K562 (cell line): Measurements from ENCODE around the gene HIF1AN. TPM values are rescaled to one million over a fixed set of nuclear protein-coding genes. Genes with fewer than 3 reads are reported as not detected.

Experiments used
- BHLHE40 ChIP-seq: IDR thresholded peaks from 2 replicates; pipeline ENCODE4 v1.6.1; 2011; ENCODE audit warnings: low read length, improper control_type of control experiment
- CHD1 ChIP-seq: fragments of 200-600 bp; sonication (generic); IDR thresholded peaks from one replicate; pipeline ENCODE4 v1.6.1; 2012; ENCODE audit warnings: mild to moderate bottlenecking, moderate library complexity, low read length, inconsistent platforms
- E2F4 ChIP-seq: sonication (generic); formaldehyde crosslinking; IDR thresholded peaks from 2 replicates; pipeline ENCODE4 v1.8.0; 2022; ENCODE audit warnings: mild to moderate bottlenecking, low read depth, missing genetic modification reagents
- MEF2A ChIP-seq: IDR thresholded peaks from 2 replicates; pipeline ENCODE4 v1.6.1; 2011; ENCODE audit warnings: low read depth, mild to moderate bottlenecking, low read length, moderate library complexity; ENCODE audit not compliant: control insufficient read depth
- NCOA6 ChIP-seq: fragments of 450-650 bp; IDR thresholded peaks from 2 replicates; pipeline ENCODE4 v1.6.1; 2017; ENCODE audit warnings: mild to moderate bottlenecking
- PCBP2 ChIP-seq: fragments of 200-400 bp; formaldehyde crosslinking; IDR thresholded peaks from 2 replicates; pipeline ENCODE4 v1.6.1; 2018; ENCODE audit warnings: low read length, low read depth, mild to moderate bottlenecking, moderate library complexity; ENCODE audit not compliant: poor library complexity, severe bottlenecking
- RERE ChIP-seq: sonication (generic); formaldehyde crosslinking; IDR thresholded peaks from 2 replicates; pipeline ENCODE4 v1.8.0; 2023; ENCODE audit warnings: missing genetic modification reagents, mild to moderate bottlenecking, borderline replicate concordance
- SAFB2 ChIP-seq: fragments of 200-400 bp; formaldehyde crosslinking; IDR thresholded peaks from 2 replicates; pipeline ENCODE4 v1.6.1; 2018; ENCODE audit warnings: borderline replicate concordance, low read length, low read depth, moderate library complexity; ENCODE audit not compliant: severe bottlenecking
- SMARCC2 ChIP-seq: fragments of 450-650 bp; IDR thresholded peaks from 2 replicates; pipeline ENCODE4 v1.6.1; 2017; ENCODE audit warnings: antibody characterized with exemption, moderate library complexity, mild to moderate bottlenecking, low read depth
- SRSF1 ChIP-seq: fragments of 200-400 bp; formaldehyde crosslinking; IDR thresholded peaks from 2 replicates; pipeline ENCODE4 v1.6.1; 2017; ENCODE audit warnings: mild to moderate bottlenecking, low read depth, low read length, moderate library complexity
- SRSF9 ChIP-seq: fragments of 200-400 bp; formaldehyde crosslinking; IDR thresholded peaks from 2 replicates; pipeline ENCODE4 v1.6.1; 2017; ENCODE audit warnings: low read depth, low read length, borderline replicate concordance
- TAF1 ChIP-seq: IDR thresholded peaks from 2 replicates; pipeline ENCODE4 v1.6.1; 2011; ENCODE audit warnings: mild to moderate bottlenecking, low read length, moderate library complexity; ENCODE audit not compliant: insufficient read depth, control insufficient read depth, severe bottlenecking; ENCODE audit errors: extremely low read depth
- TRIM25 ChIP-seq: fragments of 450-650 bp; IDR thresholded peaks from 2 replicates; pipeline ENCODE4 v1.7.0; 2016; ENCODE audit warnings: borderline replicate concordance
- ZBTB26 ChIP-seq: fragments of 450-650 bp; formaldehyde crosslinking; IDR thresholded peaks from 2 replicates; pipeline ENCODE4 v1.4.0; 2022; ENCODE audit warnings: missing genetic modification characterization
- ZNF445 ChIP-seq: fragments of 250-450 bp; sonication (Bioruptor Pico); IDR thresholded peaks from 2 replicates; pipeline ENCODE4 v1.4.0; 2020; ENCODE audit warnings: low read depth, mild to moderate bottlenecking, moderate library complexity
- ZNF766 ChIP-seq: fragments of 200-800 bp; sonication (Bioruptor generic); conservative IDR thresholded peaks from 2 replicates; pipeline ENCODE4 v1.6.1; 2016; ENCODE audit warnings: missing genetic modification characterization, missing compliant biosample characterization
- ZNF780A ChIP-seq: fragments of 250-450 bp; sonication (Bioruptor Pico); IDR thresholded peaks from 2 replicates; pipeline ENCODE4 v1.5.0; 2021; ENCODE audit warnings: mild to moderate bottlenecking
- ZSCAN29 ChIP-seq: fragments of 450-650 bp; IDR thresholded peaks from 2 replicates; pipeline ENCODE4 v1.6.1; 2017
- polyA plus RNA-seq, 8 experiments: library from polyadenylated mRNA; depleted of rRNA in 4 of 8; stranded (reverse) in 5 of 8; unstranded in 3 of 8; fragments of >200 nt; fragmentation: Nextera tagmentation in 2 of 8; fragmentation: Illumina TruSeq in 1 of 8; extraction: Ambion mirVana in 2 of 8; extraction: Trizol in 1 of 8; gene quantifications; 2 replicates each; pipeline versions ENCODE4 v1.2.1 to v1.2.3, GENCODE V29; 2011 to 2014; ENCODE audit warnings: inconsistent platforms in 1 of 8, missing spikeins in 1 of 8
- total RNA-seq, 7 experiments: library from RNA; depleted of rRNA in 6 of 7; stranded (reverse); fragments of >200 nt in 6 of 7; fragmentation: Illumina TruSeq in 2 of 7; extraction: Trizol in 2 of 7; gene quantifications; 2 replicates each; pipeline versions ENCODE4 v1.2.1 to v1.2.3, GENCODE V29; 2011 to 2021; ENCODE audit warnings: low replicate concordance in 1 of 7

HIF1AN gene
- total and polyA plus RNA-seq, 9 of the 15 experiments (the other 6 are each of a cell fraction or from before 2014, with no cell fraction given), result 1.2 to 16.8 (median 6.9) TPM

- TF ChIP-seq ZNF766 (no peak), SMARCC2 (no peak), PCBP2 (no peak), TRIM25 (no peak), ZNF780A (CRISPR knock-in tag) (no peak), NCOA6 (no peak), SRSF9 (no peak), SAFB2 (no peak), RERE (no peak), E2F4 (no peak), SRSF1 (no peak), ZSCAN29 (no peak), CHD1 (no peak), ZNF445 (no peak), TAF1 (peak; percentile 66), MEF2A (no peak), BHLHE40 (no peak), ZBTB26 (CRISPR knock-in tag) (no peak)
Measured at GRCh38 chr10:100535715-100536353, at the start of gene HIF1AN (continued).
